ENCODE measurements around the gene GALNT12. TPM values are rescaled to one million over a fixed set of nuclear protein-coding genes. Genes with fewer than 3 reads are reported as not detected.

GALNT12 gene
- total RNA-seq, 1 donor from 2014 or later = 0.55 TPM

DNA sequence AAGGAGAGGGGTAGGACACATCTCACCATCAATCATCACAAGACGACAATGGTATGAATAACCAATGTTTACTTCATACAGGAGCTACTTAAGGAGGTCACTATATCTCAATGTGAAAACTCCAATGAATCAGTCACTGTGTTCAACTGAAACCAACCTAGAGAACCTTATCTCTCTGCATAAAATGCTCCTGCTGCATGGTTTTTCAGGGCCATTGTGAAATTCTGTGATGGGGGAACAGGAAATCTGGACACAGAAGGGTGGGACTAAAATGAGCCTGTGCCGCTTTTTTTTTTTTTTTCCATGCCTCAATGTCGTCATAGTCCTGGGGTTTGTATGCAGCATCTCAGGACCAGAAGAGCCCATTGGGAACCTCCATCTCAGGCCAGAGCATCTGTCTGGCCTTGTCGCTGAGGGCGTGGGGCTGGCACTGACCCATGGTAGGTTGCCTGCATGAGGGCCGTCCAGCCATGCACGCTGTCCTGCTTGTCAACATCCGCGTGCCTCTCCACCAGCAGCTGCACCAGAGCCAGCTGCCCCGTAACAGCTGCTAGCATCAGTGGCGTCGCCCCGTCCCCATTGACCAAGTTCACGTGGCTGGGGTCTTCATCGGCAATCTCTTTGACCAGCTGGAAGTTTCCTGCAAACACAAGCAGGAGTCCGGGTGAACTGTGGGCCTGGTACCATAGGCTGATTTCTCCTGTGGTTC, 23.8 kb upstream of the GALNT12 start:
- H3K4me3 Mint-ChIP-seq (ENCODE audit: unreplicated experiment) = no peak overlapping the region
- H3K27ac Mint-ChIP-seq (ENCODE audit: unreplicated experiment) = no peak overlapping the region
- H3K27me3 Mint-ChIP-seq (ENCODE audit: low read depth) = no peaks in the 10 kb centered on the region
- peaks cover 4% of the 10 kb centered on the region for H3K4me1 Mint-ChIP-seq (ENCODE audit: low read depth)
- peaks cover 8% of the 10 kb centered on the region for H3K36me3 Mint-ChIP-seq (ENCODE audit: low read depth)
- no peaks in the 10 kb centered on the region for H3K9me3 Mint-ChIP-seq (ENCODE audit: low read depth)
- TF ChIP-seq, protein P1, sequence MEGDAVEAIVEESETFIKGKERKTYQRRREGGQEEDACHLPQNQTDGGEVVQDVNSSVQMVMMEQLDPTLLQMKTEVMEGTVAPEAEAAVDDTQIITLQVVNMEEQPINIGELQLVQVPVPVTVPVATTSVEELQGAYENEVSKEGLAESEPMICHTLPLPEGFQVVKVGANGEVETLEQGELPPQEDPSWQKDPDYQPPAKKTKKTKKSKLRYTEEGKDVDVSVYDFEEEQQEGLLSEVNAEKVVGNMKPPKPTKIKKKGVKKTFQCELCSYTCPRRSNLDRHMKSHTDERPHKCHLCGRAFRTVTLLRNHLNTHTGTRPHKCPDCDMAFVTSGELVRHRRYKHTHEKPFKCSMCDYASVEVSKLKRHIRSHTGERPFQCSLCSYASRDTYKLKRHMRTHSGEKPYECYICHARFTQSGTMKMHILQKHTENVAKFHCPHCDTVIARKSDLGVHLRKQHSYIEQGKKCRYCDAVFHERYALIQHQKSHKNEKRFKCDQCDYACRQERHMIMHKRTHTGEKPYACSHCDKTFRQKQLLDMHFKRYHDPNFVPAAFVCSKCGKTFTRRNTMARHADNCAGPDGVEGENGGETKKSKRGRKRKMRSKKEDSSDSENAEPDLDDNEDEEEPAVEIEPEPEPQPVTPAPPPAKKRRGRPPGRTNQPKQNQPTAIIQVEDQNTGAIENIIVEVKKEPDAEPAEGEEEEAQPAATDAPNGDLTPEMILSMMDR (IDR thresholded peaks at IDR 0.05) = no peak
- no peak for DNase-seq (ENCODE audit: low spot score)

- Mint-ChIP-seq H3K9me3 (ENCODE audit: low read depth) (no peaks in the 10 kb centered on the region), H3K4me1 (ENCODE audit: low read depth) (no peaks in the 10 kb centered on the region), H3K4me3 (ENCODE audit: unreplicated experiment) (no peak overlapping the region), H3K27me3 (ENCODE audit: low read depth) (no peaks in the 10 kb centered on the region), H3K27ac (ENCODE audit: unreplicated experiment) (no peak overlapping the region), H3K36me3 (ENCODE audit: low read depth) (peaks cover 10% of the 10 kb centered on the region)
- TF ChIP-seq, protein P1 (IDR thresholded peaks at IDR 0.05) = no peak
- DNase-seq (ENCODE audit: low spot score) = no peak
These were observed 22.4 kb upstream of the GALNT12 start for GRCh38 chr9:98784831-98785806.

DNA sequence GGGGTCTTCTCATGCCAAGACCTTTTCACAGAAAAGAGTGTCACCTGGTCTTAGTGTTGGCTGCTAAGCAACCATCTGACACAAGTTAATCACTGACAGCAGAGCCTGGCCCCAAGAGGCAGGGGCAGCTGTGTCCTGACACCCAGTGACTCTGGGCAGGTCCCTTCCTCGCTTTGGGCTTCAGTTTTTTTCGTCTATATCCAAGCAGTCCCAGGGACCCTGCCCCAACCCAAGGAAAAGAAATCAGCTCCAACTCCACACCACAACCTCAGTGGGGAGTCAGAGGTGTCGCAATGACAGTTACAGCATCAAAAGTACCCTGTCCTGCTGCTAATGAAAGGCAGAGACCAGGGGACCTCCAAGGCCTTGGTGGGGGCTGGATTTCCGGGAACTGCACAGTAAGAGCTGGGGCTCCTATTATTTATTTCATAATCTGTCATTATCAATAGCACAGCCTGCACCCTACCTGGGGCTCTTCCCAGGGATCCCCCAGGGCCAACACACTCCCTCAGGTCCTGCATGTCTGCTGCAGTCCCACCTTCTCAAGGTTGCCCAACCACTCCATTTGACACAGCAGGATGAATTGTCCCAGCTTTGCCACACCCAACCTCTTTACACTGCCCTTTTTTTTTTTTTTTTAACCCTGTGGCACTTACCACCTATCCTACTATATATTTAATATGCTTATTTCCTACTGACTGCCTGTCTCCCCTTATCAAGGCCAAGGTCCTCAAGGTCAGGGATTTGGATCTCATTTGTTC, 20.5 kb upstream of the GALNT12 start:
- no peak for DNase-seq (ENCODE audit: low spot score)
- no peak overlapping the region for H3K4me3 Mint-ChIP-seq (ENCODE audit: unreplicated experiment)
- TF ChIP-seq, protein P1 (IDR thresholded peaks at IDR 0.05) = no peak
- H3K36me3 Mint-ChIP-seq (ENCODE audit: low read depth) = peaks cover 10% of the 10 kb centered on the region
- no peaks in the 10 kb centered on the region for H3K9me3 Mint-ChIP-seq (ENCODE audit: low read depth)
- H3K27ac Mint-ChIP-seq (ENCODE audit: unreplicated experiment) = no peak overlapping the region
- no peaks in the 10 kb centered on the region for H3K27me3 Mint-ChIP-seq (ENCODE audit: low read depth)
- H3K4me1 Mint-ChIP-seq (ENCODE audit: low read depth) = peaks cover 13% of the 10 kb centered on the region

DNA sequence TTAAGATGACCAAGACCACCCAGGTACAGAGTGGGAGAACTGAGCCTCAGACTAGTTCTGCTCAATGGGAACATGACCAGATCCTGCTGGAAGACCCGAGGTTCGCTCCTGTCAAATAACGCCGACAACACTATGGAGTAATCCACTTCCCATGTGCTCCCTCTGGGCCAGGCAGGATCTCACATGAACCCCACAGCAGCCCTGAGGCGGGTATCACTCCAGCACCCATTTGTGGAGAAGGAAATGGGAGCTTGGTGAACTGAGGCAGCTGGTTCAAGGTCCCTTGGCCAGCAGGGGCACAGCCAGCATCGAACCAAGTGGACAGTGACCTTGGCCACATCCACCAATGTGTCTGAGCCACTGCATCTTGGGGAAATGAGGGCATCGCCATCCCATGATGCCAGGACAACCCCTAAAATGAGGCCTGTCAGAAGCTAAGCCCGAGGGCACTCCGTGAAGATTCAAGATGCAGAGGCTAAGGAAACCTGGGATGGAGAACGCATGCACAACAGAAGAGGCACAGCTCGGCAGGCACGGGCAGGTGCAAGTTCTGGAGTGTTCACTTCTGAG, 19.6 kb upstream of the GALNT12 start:
- TF ChIP-seq, protein P1 (IDR thresholded peaks at IDR 0.05) = no peak
- no peaks in the 10 kb centered on the region for H3K9me3 Mint-ChIP-seq (ENCODE audit: low read depth)
- no peaks in the 10 kb centered on the region for H3K27me3 Mint-ChIP-seq (ENCODE audit: low read depth)
- no peak for DNase-seq (ENCODE audit: low spot score)
- no peak overlapping the region for H3K4me3 Mint-ChIP-seq (ENCODE audit: unreplicated experiment)
- H3K4me1 Mint-ChIP-seq (ENCODE audit: low read depth) = peaks cover 17% of the 10 kb centered on the region
- H3K36me3 Mint-ChIP-seq (ENCODE audit: low read depth) = peaks cover 6% of the 10 kb centered on the region
- no peak overlapping the region for H3K27ac Mint-ChIP-seq (ENCODE audit: unreplicated experiment)

Data from chondrocyte (in vitro differentiated cells).